Measurements from ENCODE around the gene NKTR. TPM values are rescaled to one million over a fixed set of nuclear protein-coding genes. Genes with fewer than 3 reads are reported as not detected.

NKTR gene
- total and polyA plus RNA-seq, 3 donors from 2014 or later, result 42.2 to 203 (median 175) TPM

DNA sequence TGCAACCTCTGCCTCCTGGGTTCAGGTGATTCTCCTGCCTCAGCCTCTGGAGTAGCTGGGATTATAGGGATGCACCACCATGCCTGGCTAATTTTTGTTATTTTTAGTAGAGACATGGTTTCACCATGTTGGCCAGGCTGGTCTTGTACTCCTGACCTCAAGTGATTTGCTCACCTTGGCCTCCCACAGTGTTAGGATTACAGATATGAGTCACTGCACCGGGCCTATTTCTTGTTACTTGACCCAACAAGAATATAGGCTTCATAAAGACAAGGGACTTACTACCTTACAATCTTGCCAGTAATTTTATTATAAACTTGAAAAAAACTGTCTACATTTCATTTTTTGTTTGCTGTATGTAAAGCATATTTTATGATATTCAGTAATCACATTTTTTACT, 31.7 kb downstream of the NKTR start:
- no peak overlapping the region for H3K4me3 ChIP-seq
- DNase-seq, result no peak
- H3K36me3 ChIP-seq (ENCODE audit: low read depth, missing control alignments), result no peaks in the 10 kb centered on the region
- no peaks in the 10 kb centered on the region for H3K9me3 ChIP-seq
- intact Hi-C loops (cut with DNase I; ENCODE audit: low total_unique reads), result no loop called here
- WGBS, 2 donors, result 82 to 92% methylated on average over 1 of the region's 1 CpG
- no peaks in the 10 kb centered on the region for H3K4me1 ChIP-seq
- no peak for TF ChIP-seq POLR2A (IDR thresholded peaks at IDR 0.05)
- no peak for TF ChIP-seq CTCF (IDR thresholded peaks at IDR 0.05)
- no peaks in the 10 kb centered on the region for H3K27me3 ChIP-seq
- no peak overlapping the region for H3K27ac ChIP-seq

DNA sequence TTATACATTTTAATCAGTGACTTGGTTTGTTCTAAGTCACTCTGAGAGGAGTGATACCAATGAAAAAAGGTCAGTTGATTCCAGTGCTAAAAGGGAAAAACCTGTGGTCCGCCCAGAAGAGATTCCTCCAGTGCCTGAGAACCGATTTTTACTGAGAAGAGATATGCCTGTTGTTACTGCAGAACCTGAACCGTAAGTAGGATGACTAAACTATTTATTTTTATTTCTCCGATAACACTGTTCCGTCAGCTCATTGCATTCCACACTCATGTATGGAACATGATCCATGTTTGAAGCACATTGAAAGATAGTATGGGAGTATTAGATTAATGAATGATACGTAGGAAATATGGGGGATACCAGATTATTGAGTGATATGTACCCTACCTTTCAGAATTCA, 33.1 kb downstream of the NKTR start:
- H3K9me3 ChIP-seq, result no peaks in the 10 kb centered on the region
- DNase-seq, result no peak
- TF ChIP-seq CTCF (IDR thresholded peaks at IDR 0.05), result no peak
- no peak for TF ChIP-seq POLR2A (IDR thresholded peaks at IDR 0.05)
- H3K27ac ChIP-seq, result no peak overlapping the region
- no peak overlapping the region for H3K4me3 ChIP-seq
- intact Hi-C loops (cut with DNase I; ENCODE audit: low total_unique reads), result no loop called here
- no peaks in the 10 kb centered on the region for H3K4me1 ChIP-seq
- no peaks in the 10 kb centered on the region for H3K36me3 ChIP-seq (ENCODE audit: low read depth, missing control alignments)
- 91 to 94% methylated on average over 6 of the region's 6 CpGs for WGBS, 2 donors
- no peaks in the 10 kb centered on the region for H3K27me3 ChIP-seq

GRCh38 chr3:42635111-42635510, 34.6 kb downstream of the NKTR start:
- WGBS, 2 donors, result 86 to 94% methylated on average over 2 of the region's 2 CpGs
- intact Hi-C loops (cut with DNase I; ENCODE audit: low total_unique reads), result no loop called here
- no peak for DNase-seq
- TF ChIP-seq POLR2A (IDR thresholded peaks at IDR 0.05), result no peak
- TF ChIP-seq CTCF (IDR thresholded peaks at IDR 0.05), result no peak
- no peak overlapping the region for H3K27ac ChIP-seq
- H3K36me3 ChIP-seq (ENCODE audit: low read depth, missing control alignments), result no peaks in the 10 kb centered on the region
- H3K9me3 ChIP-seq, result no peaks in the 10 kb centered on the region
- no peaks in the 10 kb centered on the region for H3K27me3 ChIP-seq
- H3K4me3 ChIP-seq, result no peak overlapping the region
- no peaks in the 10 kb centered on the region for H3K4me1 ChIP-seq

GRCh38 chr3:42637001-42637400, 36.5 kb downstream of the NKTR start:
- intact Hi-C loops (cut with DNase I; ENCODE audit: low total_unique reads), result no loop called here
- no peaks in the 10 kb centered on the region for H3K9me3 ChIP-seq
- H3K4me3 ChIP-seq, result no peak overlapping the region
- no peak for DNase-seq
- no peaks in the 10 kb centered on the region for H3K4me1 ChIP-seq
- WGBS, 2 donors, result 89 to 96% methylated on average over 6 of the region's 6 CpGs
- no peak overlapping the region for H3K27ac ChIP-seq
- TF ChIP-seq POLR2A (IDR thresholded peaks at IDR 0.05), result no peak
- TF ChIP-seq CTCF (IDR thresholded peaks at IDR 0.05), result no peak
- no peaks in the 10 kb centered on the region for H3K36me3 ChIP-seq (ENCODE audit: low read depth, missing control alignments)
- no peaks in the 10 kb centered on the region for H3K27me3 ChIP-seq

DNA sequence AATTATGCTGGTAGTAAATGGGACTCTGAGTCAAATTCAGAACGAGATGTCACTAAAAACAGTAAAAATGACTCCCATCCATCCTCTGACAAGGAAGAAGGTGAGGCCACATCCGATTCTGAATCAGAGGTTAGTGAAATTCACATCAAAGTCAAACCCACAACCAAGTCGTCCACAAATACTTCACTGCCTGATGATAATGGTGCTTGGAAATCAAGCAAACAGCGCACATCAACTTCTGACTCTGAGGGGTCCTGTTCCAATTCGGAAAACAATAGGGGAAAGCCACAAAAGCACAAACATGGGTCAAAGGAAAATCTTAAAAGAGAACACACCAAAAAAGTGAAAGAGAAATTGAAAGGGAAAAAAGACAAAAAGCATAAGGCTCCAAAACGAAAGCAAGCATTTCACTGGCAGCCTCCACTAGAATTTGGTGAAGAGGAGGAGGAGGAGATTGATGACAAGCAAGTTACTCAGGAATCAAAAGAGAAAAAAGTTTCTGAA, 37.9 kb downstream of the NKTR start:
- Histone ChIP-seq H3K36me3 (ENCODE audit: low read depth, missing control alignments) (no peaks in the 10 kb centered on the region), H3K4me3 (no peak overlapping the region), H3K9me3 (no peaks in the 10 kb centered on the region), H3K27me3 (no peaks in the 10 kb centered on the region), H3K4me1 (no peaks in the 10 kb centered on the region), H3K27ac (no peak overlapping the region)
- no peak for DNase-seq
- TF ChIP-seq CTCF (IDR thresholded peaks at IDR 0.05) (no peak), POLR2A (IDR thresholded peaks at IDR 0.05) (no peak)
- intact Hi-C loops (cut with DNase I; ENCODE audit: low total_unique reads), result no loop called here
- WGBS, 2 donors, result 79 to 82% methylated on average over 6 of the region's 6 CpGs

Measured in testis (tissue), 3 donors.